ENCODE measurements around the gene GRM7.

GRCh38 chr3:7508821-7509220 lies 647.9 kb downstream of the GRM7 start:
- TF ChIP-seq HSF4 (CRISPR knock-in tag; IDR thresholded peaks at IDR 0.05; ENCODE audit: borderline replicate concordance) (no peak), ZNF398 (CRISPR knock-in tag; IDR thresholded peaks at IDR 0.05) (no peak), SMARCB1 (IDR thresholded peaks at IDR 0.05; ENCODE audit: insufficient read length, low read depth) (no peak)

Measured in K562 (cell line).